ENCODE data around the gene NOC2L.

The NOC2L gene

DNA sequence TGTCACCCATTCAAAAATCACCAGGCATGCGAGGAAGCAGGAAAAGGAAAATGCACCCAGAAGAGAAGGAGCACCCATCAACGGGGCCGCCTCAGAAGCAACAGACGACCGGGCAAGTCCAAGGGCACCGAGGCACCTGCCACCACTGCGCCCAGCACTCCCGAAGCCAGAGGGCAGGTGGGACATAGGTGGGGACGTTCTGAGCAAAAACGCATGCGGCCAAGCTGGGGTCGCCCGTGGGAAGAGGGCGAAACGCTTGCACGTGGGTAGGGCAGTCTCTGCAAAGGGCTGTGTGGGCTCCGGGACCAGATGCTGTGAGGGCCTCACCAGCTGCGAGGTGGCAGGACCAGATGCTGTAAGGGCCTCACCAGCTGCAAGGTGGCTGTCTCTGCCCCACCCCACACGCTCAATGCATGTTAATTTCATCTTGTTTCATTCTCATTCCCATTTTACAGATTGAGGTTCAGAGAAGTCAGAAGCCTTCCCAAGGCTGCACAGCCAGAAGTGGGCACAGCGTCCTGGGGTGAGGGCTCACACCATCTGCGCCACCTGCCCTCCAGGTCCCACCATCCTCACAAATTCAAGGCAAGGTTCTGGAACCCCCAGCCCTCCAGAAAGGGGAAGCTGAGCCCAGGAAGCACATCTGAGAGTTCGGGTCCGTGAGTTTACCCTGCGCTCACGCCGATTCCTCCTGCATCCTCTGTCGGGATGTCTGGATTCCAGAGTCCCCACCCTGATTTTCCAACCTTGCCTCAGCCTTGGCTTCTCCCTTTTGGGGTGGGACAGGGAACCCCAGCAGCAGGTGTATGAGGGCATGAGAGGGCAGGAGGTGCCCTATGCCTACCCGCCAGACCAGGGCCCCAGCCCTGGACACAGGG, 43.5 kb downstream of the NOC2L start:
- no peak for FAIRE-seq
- no peak for DNase-seq (ENCODE audit: insufficient read length, low spot score)

DNA sequence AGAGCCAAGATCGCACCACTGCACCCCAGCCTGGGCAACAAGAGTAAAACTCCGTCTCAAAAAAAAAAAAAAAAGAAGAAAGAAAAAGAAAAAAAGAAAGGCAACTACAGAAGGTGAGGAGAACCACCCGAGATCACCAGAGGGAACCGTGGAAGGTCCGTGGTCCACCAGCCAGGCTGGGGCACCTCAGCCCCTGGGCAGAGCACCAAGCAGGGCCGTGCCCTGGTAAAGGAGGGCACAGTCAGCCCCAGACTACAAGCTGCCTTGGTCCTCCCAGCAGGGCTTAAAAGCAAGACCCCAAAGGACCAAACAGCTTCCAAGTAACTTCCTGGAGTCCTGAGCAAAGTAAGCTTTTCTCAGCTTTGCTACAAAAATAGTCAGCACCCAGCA, 44.2 kb downstream of the NOC2L start:
- no peak for DNase-seq (ENCODE audit: insufficient read length, low spot score)
- no peak for TF ChIP-seq POLR2A (IDR thresholded peaks at IDR 0.05; ENCODE audit: low read depth, low read length)
- FAIRE-seq, result no peak

More for the DNA sequence above, 43.5 kb downstream of the NOC2L start:
- no peak for TF ChIP-seq POLR2A (IDR thresholded peaks at IDR 0.05; ENCODE audit: low read depth, low read length)

DNA sequence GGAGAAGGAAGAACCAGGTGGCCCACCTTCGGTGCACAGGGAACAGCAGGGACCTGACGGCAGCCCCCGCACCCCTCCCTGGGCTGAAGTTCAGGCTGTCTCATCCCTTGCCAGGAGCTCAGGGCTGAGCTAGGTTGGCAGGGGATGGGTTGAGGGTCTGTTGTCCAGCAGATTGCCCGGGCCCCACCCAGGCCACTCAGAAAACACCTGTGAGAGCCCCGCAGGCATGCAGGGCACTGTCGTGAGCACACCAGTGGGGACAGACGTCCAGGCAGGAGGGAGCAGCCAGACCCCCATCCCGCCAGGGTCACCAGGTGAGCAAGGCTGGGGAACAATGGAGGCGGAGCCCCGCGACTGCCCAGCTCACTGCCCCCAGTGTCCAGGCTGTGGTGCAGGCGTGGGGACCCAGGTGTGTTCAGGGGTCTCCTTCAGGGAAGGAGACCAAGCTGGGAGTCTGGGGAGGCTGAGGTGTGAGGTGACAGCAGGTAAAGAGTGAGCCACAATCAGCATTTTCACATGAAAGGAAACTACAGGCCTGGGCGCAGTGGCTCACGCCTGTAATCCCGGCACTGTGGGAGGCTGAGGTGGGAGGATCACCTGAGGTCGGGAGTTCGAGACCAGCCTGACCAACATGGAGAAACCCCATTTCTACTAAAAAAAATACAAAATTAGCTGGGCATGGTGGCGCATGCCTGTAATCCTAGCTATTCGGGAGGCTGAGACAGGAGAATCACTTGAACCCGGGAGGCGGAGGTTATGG, 44.7 kb downstream of the NOC2L start:
- DNase-seq (ENCODE audit: insufficient read length, low spot score) (no peak), FAIRE-seq (no peak)
- no peak for TF ChIP-seq POLR2A (IDR thresholded peaks at IDR 0.05; ENCODE audit: low read depth, low read length)

DNA sequence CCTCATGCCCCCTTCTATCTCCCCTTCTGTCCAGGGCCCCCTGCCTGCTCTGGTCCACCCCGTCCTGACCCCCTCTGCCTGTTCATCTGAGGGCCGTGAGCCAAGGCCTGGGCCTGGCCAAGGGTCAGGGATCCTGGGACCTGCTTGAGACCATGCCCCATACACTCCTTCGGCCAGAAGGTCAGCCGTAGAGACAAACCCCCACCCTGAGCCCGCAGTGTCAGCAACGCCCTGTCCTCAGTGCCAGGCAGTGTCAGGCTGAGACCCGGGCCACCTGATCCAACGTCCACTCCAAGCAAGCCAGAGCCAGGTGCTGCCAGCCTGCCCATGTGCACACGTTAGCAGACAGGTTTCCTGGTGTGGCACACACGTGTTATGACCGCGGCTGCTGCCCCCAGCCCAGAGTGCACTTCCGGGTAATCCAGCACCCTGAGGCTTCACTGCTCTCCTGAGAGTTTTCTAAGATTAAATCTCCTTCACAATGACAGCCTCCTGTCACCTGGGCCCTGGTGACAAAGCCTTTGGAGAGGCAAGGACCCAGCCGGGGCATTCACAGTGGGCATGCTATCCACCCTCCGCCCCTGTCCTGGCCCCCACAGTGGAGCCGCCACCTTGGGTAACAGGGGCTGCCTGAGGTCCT, 45.4 kb downstream of the NOC2L start:
- no peak for TF ChIP-seq POLR2A (IDR thresholded peaks at IDR 0.05; ENCODE audit: low read depth, low read length)
- no peak for FAIRE-seq
- DNase-seq (ENCODE audit: insufficient read length, low spot score), result no peak

DNA sequence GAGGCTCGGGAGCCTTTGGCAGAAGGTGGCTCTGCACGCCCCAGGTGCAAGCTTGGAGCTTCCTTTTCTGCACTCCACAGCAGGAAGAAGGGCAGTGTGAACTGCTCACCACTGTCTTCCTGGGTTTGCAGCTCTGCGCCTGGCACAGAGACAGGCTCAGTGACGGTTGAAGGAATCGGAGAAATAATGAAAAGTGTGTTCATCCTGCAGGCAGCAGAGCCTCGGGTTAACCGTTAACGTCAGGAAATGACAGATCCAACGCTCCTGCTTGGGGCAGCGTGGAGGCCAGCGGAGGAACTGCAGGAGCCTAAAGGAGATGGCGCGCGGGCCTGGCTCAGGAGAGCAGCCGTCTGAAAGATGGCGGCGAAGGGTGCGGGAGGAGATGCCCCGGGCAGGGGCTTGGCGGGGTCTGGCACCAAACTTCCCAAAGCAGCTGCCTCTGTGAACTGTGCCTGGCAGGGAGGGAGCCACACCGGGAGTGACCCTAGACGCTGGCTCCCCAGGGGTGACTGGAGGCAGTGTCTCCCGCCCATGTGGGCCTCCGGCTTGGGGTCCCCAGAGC, 46.2 kb downstream of the NOC2L start:
- no peak for TF ChIP-seq POLR2A (IDR thresholded peaks at IDR 0.05; ENCODE audit: low read depth, low read length)
- DNase-seq (ENCODE audit: insufficient read length, low spot score) (no peak), FAIRE-seq (no peak)

DNA sequence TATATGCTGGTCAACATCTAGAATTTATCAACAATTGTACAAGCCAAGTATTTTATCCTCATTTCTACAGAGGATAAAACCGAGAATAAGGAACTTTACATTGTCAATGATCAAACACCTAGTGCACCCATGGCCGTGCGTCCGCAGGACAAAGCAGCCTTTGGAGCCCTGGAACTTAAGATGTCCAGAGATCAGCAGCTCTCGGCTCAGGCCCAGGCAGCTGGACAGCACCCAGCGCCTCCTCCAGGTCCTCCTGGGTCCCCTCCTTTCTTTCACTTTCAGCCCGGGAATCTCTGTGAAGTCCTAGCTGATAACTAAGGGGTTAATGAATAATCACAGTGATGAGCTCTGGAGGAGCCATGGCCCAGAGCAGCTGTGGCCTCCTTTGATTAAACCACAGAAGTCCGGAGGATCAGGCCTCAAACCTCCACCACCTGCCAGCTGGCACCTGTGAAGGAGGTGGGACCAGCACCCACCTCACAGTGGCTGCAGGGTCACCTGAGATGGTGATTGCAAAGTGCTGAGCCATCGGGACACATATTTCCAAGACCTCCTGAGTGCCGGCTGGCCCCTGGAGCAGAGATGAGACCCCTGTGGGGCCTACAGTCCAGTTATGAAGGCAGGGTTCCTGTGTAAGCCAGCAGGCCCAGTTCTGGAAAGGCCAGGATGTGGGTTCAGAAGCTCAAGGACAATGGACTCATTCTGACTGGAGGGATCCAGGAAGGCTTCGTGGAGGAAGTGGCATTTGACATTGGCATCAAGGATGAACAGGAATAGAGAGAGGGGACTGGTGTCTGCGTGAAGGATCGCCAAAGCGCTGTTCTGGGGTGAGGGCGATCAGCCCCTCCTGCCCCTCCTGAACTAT, 46.9 kb downstream of the NOC2L start:
- no peak for TF ChIP-seq POLR2A (IDR thresholded peaks at IDR 0.05; ENCODE audit: low read depth, low read length)
- no peak for FAIRE-seq
- no peak for DNase-seq (ENCODE audit: insufficient read length, low spot score)

DNA sequence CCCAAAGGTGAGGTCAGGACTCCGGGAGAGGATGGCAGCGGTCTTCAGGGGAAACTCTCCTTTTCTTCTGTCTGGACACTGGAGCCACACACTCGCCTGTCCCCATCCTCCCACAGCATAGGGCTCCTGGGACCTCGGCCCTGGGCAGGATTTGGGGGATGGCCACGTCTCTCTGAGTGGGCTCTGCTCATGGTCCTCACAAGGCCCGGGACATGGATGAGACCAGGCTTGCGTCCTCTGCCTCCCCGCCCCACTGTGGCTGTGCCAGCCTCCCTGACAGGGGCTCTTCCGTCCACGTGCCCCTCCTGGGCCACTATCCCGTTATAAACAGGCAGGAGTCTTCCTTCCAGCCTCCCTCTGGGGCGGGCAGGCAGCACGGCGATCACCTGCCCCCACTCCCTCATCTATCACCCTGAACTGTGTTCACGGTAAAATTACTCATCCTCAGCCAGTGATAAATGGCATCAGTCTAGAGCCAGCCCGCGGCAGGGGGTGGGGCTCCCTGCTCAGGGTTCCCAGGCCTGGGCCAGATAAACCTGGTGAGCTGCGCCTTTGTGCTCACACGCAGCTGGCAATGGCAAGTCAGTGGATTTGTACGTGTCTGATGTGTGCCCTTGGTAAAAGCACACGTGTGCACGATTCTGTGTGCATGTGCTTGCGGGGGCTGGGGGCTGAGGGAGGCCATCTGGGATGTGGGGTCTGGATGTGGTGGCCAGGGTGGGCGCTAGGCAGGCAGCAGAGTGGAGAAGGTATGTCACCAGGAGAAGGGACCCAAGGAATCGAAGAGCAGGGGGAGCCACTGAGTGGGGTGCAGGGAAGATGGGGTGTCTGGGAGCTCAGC, 48.0 kb downstream of the NOC2L start:
- no peak for TF ChIP-seq POLR2A (IDR thresholded peaks at IDR 0.05; ENCODE audit: low read depth, low read length)
- FAIRE-seq (peak; percentile 93), DNase-seq (ENCODE audit: insufficient read length, low spot score) (peak; percentile 75)

DNA sequence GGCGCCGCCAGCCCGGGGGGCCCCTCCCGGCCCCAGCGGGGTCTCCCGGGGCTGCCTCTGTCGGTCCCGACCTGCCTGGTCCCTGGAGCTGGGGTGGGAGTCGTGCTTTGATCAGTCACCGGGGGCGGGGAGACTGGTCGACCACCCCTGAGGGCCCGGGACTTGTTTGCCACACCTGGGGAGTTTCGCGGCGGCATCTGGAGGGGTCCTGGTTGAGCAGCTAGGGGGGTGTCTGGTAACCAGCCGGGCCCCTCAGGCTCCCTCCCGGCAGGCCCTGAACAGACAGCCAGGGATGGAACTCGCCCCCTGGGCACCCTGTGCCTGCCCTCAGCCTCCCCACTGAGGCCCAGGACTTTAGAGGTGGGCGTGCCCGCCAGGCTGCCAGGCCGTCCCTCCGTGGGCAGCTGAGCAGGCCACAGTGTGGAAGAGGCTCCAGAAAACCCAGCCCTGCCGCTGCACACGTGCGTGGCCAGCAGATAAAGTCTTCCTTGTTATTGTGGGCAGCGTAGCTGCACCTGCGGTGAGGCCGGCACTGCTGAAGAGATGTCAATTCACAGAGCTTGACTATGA, 48.7 kb downstream of the NOC2L start:
- no peak for FAIRE-seq
- peak; percentile 4 for DNase-seq (ENCODE audit: insufficient read length, low spot score)
- no peak for TF ChIP-seq POLR2A (IDR thresholded peaks at IDR 0.05; ENCODE audit: low read depth, low read length)

DNA sequence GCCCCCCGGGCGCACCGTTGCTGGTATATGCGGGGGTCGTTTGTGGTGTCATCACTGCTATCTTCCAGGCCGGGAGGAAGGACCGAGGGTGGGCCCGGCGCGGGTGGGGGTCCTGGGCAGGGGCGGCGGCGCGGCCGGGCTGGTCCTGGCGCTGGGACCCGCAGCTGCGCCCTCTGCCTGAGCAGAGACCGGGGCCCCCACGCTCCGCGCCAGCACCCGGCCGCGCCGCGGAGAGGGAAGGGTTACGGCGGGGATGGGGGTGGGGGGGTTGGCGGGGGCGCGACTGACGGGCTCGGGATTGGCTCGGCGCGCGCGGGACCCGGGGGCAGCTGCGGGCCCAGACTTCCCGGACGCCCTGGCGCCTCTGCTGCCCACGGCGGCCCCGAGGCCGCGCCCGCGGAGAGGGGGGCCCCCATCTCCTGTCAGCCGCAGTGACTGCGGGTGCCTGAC, 49.2 kb downstream of the NOC2L start:
- FAIRE-seq, result no peak
- TF ChIP-seq POLR2A (IDR thresholded peaks at IDR 0.05; ENCODE audit: low read depth, low read length), result no peak
- no peak for DNase-seq (ENCODE audit: insufficient read length, low spot score)

DNA sequence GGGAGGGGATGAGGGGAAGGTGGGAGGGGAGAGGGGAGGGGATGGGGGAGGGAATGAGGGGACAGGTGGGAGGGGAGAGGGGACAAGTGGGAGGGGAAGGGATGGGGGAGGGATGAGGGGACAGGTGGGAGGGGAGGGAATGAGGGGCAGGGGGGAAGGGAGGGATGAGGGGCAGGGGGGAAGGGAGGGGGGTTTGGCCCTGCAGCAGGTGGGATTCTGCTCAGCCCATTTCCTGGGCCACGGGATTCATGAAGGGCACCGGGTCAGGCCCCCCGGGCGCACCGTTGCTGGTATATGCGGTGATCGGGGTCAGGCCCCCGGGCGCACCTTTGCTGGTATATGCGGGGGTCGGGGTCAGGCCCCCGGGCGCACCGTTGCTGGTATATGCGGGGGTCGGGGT, 50.4 kb downstream of the NOC2L start:
- no peak for TF ChIP-seq POLR2A (IDR thresholded peaks at IDR 0.05; ENCODE audit: low read depth, low read length)

DNA sequence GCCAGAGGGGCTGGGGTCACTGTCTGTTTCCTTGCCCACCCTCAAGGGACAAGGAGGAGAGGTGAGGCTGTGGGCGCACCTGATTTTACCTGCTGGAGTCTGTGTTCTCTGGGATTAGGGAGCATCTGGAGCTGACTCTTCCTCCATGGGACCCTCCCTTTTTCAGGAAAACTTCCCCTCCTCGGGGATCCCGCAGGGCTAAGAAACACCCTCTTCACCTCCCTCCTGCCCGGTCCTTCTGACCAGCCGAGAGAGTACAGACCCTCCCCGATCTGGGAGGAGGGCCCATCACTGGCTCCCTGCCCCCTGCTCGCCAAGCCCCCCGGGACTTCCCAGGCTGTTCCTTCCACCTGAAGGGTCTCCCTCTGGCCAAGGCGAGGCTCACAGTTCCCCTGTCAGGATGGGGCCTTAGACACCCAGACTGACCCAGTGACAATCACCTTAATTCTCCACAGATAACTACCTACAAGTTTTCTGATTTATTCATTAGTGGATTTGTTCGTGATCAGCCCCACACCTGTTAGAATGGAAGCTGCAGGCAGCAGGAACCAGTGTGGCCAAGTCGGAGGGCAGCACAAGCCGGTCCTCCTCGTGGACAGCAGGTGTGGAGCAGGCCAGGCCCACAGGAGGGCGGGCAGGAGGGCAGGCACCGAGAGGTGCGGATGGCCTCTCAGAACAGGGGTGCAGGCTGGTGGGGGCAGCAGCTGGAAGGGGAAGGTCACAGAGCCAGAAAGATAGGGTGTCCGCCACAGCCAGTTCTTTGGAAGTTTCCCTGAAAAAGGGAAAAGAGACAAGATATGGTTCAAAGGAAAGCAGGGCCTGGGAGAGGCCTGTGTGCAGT, 51.2 kb downstream of the NOC2L start:
- DNase-seq (ENCODE audit: insufficient read length, low spot score), result peak; percentile 3
- TF ChIP-seq POLR2A (IDR thresholded peaks at IDR 0.05; ENCODE audit: low read depth, low read length), result no peak
- FAIRE-seq, result no peak

More for the DNA sequence above, 50.4 kb downstream of the NOC2L start:
- FAIRE-seq (no peak), DNase-seq (ENCODE audit: insufficient read length, low spot score) (no peak)
